ENCODE data around the gene SHANK2. TPM values are rescaled to one million over a fixed set of nuclear protein-coding genes. Genes with fewer than 3 reads are reported as not detected.

SHANK2 gene
- total RNA-seq, 1 experiment from 2014 or later: 23.8 TPM

DNA sequence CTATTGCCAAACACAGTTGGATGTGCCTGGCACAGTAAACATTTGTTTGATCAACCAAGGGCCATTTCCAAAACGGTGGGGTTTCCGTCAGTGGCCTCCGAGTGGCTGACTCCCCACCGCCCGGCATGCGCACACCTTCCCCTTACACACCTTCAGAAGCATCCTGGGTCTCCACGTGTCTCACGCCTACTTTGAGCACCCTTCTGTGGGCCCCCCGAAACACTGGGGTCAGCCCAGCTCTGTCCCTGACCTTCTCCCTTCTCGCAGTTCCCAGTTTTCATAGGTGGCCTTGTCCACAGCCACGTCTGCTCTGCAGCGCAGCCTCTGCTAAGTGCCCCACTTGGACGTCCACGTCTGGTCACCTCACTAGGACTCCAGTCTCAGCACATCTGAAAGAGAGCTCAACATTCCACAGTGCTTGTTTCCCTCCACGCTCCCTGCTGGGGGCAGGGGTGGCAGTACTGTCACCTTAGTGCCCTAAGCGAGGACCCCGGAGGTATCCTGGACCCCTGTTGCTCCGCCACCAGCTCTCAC lies 13.2 kb upstream of the SHANK2 start:
- no peak overlapping the region for H2AFZ ChIP-seq (ENCODE audit: low read length)

More for the DNA sequence above, 13.2 kb upstream of the SHANK2 start:
- H2BK12ac ChIP-seq (ENCODE audit: insufficient read length, low read depth, low read length): no peak overlapping the region
- no peaks in the 10 kb centered on the region for H3K4me1 ChIP-seq (ENCODE audit: insufficient read depth, low read length)
- H3K4ac ChIP-seq (ENCODE audit: low read depth, low read length): no peak overlapping the region
- H3K79me1 ChIP-seq (ENCODE audit: insufficient read depth, low read depth, low read length, poor library complexity, severe bottlenecking): no peaks in the 10 kb centered on the region
- no peak overlapping the region for H3K18ac ChIP-seq (ENCODE audit: insufficient read length, low read depth, low read length)
- H4K20me1 ChIP-seq (ENCODE audit: control insufficient read depth, insufficient read depth, insufficient read length): no peaks in the 10 kb centered on the region
- H3K4me2 ChIP-seq (ENCODE audit: insufficient read depth, insufficient read length, low read length): no peak overlapping the region
- H3K4me3 Mint-ChIP-seq: no peak overlapping the region
- H3K79me2 ChIP-seq (ENCODE audit: insufficient read depth, low read length): no peaks in the 10 kb centered on the region
- no CpG with 5 or more reads among the region's 18 CpGs for WGBS (ENCODE audit: extremely low coverage, insufficient read length, low lambda C conversion rate)
- H3K23ac ChIP-seq (ENCODE audit: insufficient read length, low read depth, low read length): no peak overlapping the region
- peaks cover 12 to 16% of the 10 kb centered on the region in 2 experiments for H3K4me1 Mint-ChIP-seq
- H2BK120ac ChIP-seq (ENCODE audit: low read depth, low read length, poor library complexity, severe bottlenecking): no peak overlapping the region
- H3K23me2 ChIP-seq (ENCODE audit: insufficient read length, low read depth, low read length, poor library complexity, severe bottlenecking): no peaks in the 10 kb centered on the region
- no peak overlapping the region for H2AK5ac ChIP-seq (ENCODE audit: insufficient read length, low read length)
- no peak overlapping the region for H4K8ac ChIP-seq (replicated peaks; ENCODE audit: insufficient read length, low read depth, low read length)
- H2BK5ac ChIP-seq (ENCODE audit: insufficient read length, low read length): no peak overlapping the region
- no peaks in the 10 kb centered on the region for H3K27me3 ChIP-seq (ENCODE audit: insufficient read depth, low read length)
- no peak overlapping the region for H3T11ph ChIP-seq (ENCODE audit: low read length)
- no peak overlapping the region for H3K56ac ChIP-seq (ENCODE audit: insufficient read length, low read depth, low read length)
- H3K36me3 Mint-ChIP-seq (ENCODE audit: insufficient read depth in 1 of 3, low read depth in 3 of 3): no peaks in the 10 kb centered on the region
- peaks cover 0 to 5% of the 10 kb centered on the region in 2 experiments; a peak in 2 of 5 replicates for H3K9me3 Mint-ChIP-seq
- no peak overlapping the region for H2BK20ac ChIP-seq (ENCODE audit: low read depth, low read length, poor library complexity, severe bottlenecking)
- H3K9me3 ChIP-seq (ENCODE audit: control insufficient read depth, low read depth, low read length): no peaks in the 10 kb centered on the region
- TF ChIP-seq, protein P1, sequence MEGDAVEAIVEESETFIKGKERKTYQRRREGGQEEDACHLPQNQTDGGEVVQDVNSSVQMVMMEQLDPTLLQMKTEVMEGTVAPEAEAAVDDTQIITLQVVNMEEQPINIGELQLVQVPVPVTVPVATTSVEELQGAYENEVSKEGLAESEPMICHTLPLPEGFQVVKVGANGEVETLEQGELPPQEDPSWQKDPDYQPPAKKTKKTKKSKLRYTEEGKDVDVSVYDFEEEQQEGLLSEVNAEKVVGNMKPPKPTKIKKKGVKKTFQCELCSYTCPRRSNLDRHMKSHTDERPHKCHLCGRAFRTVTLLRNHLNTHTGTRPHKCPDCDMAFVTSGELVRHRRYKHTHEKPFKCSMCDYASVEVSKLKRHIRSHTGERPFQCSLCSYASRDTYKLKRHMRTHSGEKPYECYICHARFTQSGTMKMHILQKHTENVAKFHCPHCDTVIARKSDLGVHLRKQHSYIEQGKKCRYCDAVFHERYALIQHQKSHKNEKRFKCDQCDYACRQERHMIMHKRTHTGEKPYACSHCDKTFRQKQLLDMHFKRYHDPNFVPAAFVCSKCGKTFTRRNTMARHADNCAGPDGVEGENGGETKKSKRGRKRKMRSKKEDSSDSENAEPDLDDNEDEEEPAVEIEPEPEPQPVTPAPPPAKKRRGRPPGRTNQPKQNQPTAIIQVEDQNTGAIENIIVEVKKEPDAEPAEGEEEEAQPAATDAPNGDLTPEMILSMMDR (conservative IDR thresholded peaks at IDR 0.05): no peak
- no peak overlapping the region; a peak in 1 of 7 replicates for H3K27ac Mint-ChIP-seq
- H3K14ac ChIP-seq (ENCODE audit: insufficient read depth, low read length): no peak overlapping the region
- peaks cover 17% of the 10 kb centered on the region for H3K27me3 Mint-ChIP-seq (ENCODE audit: low read depth)
- H4K91ac ChIP-seq (ENCODE audit: insufficient read length, low read depth, low read length): no peak overlapping the region
- H3K27ac ChIP-seq (ENCODE audit: insufficient read length, low read depth, low read length): no peak overlapping the region
- no peak overlapping the region for H4K5ac ChIP-seq (ENCODE audit: insufficient read length, low read depth, low read length)
- no peak overlapping the region for H3K9ac ChIP-seq (ENCODE audit: extremely low read depth, insufficient read length, low read length)
- DNase-seq: no peak
- no peak overlapping the region for H2BK15ac ChIP-seq (ENCODE audit: low read depth, low read length)

Data from H9 (cell line).